A549 (cell line): Measurements from ENCODE around the gene JMJD4. TPM values are rescaled to one million over a fixed set of nuclear protein-coding genes. Genes with fewer than 3 reads are reported as not detected.

Experiments
- ATAC-seq, 2 experiments: fragments of 200-7000 bp in 1 of 2; fragments of >200 bp in 1 of 2; cut with Nextera tagmentation in 1 of 2; cut with Tn5 transposase in 1 of 2; 3 replicates each; pipeline versions ENCODE4 v1.8.0 to v1.9.1; 2018 to 2020; ENCODE audit warnings: mild to moderate bottlenecking in 1 of 2, moderate library complexity in 1 of 2
- CTCF ChIA-PET: fragments of 300-600 bp; sonication (Branson Sonifier 250); formaldehyde crosslinking; extraction: SDS; loops from one replicate; lab custom pipeline; 2021; ENCODE audit warnings: antibody characterized with exemption, inconsistent platforms; lab: Yijun Ruan, JAX
- POLR2A ChIA-PET: fragments of 350-600 bp; formaldehyde crosslinking; extraction: SDS; loops from one replicate; lab custom pipeline; 2021; ENCODE audit warnings: antibody characterized with exemption, inconsistent platforms; lab: Yijun Ruan, JAX
- DNase-seq, 2 experiments: peaks; one replicate each; pipeline versions ENCODE4 v3.0.0 to v3.0.0-alpha.2; 2011 to 2016; ENCODE audit warnings: low read depth in 1 of 2, low spot score in 1 of 2
- FAIRE-seq: peaks from 2 replicates; lab custom pipeline; 2011; peaks lifted over from hg19 to GRCh38; lab: Jason Lieb, UNC
- H3K27ac ChIP-seq, 2 experiments: fragments of >200 bp; sonication (Bioruptor Twin); formaldehyde crosslinking; 3 replicates each; pipeline ENCODE4 v1.5.1; 2016 to 2017
- H3K4me1 ChIP-seq: fragments of >200 bp; sonication (Bioruptor Twin); formaldehyde crosslinking; 3 replicates; pipeline ENCODE4 v1.6.1; 2016
- H3K4me2 ChIP-seq: fragments of >200 bp; sonication (Bioruptor Twin); formaldehyde crosslinking; 3 replicates; pipeline ENCODE4 v1.6.1; 2016
- H3K4me3 ChIP-seq: fragments of >200 bp; sonication (Bioruptor Twin); formaldehyde crosslinking; 3 replicates; pipeline ENCODE4 v1.5.1; 2016
- H3K9me3 ChIP-seq: fragments of >200 bp; sonication (Bioruptor Twin); formaldehyde crosslinking; 3 replicates; pipeline ENCODE4 v1.6.1; 2016
- BHLHE40 ChIP-seq: IDR thresholded peaks from 2 replicates; pipeline ENCODE4 v1.6.1; 2012; ENCODE audit warnings: low read depth, low read length, inconsistent platforms
- CBX2 ChIP-seq: fragments of 200-600 bp; sonication (generic); IDR thresholded peaks from 2 replicates; pipeline ENCODE4 v1.6.1; 2016; ENCODE audit warnings: low read depth, mild to moderate bottlenecking, borderline replicate concordance
- CBX8 ChIP-seq: fragments of 200-600 bp; sonication (generic); IDR thresholded peaks from 2 replicates; pipeline ENCODE4 v1.6.1; 2016
- CHD4 ChIP-seq: fragments of 200-600 bp; sonication (generic); IDR thresholded peaks from 2 replicates; pipeline ENCODE4 v1.6.1; 2016; ENCODE audit warnings: antibody characterized with exemption, mild to moderate bottlenecking, borderline replicate concordance
- EHMT2 ChIP-seq: fragments of 200-600 bp; sonication (generic); IDR thresholded peaks from 2 replicates; pipeline ENCODE4 v1.6.1; 2016; ENCODE audit warnings: antibody characterized with exemption, low read depth, mild to moderate bottlenecking, moderate library complexity
- EP300 ChIP-seq, 2 experiments: fragments of >200 bp; sonication (Bioruptor Twin); formaldehyde crosslinking; IDR thresholded peaks; 2 replicates in 1 of 2; 3 replicates in 1 of 2; pipeline ENCODE4 v1.6.1; 2016 to 2017
- FOSB ChIP-seq: fragments of 250-450 bp; sonication (Bioruptor Pico); IDR thresholded peaks from 2 replicates; pipeline ENCODE4 v1.5.0; 2020; ENCODE audit warnings: mild to moderate bottlenecking, moderate library complexity
- FOSL2 ChIP-seq, 2 experiments: fragments of 450-650 bp in 1 of 2; fragments of >200 bp in 1 of 2; sonication (Bioruptor Twin) in 1 of 2; formaldehyde crosslinking; IDR thresholded peaks; 2 replicates each; pipeline versions ENCODE4 v1.5.0 to v1.6.1; 2016 to 2020; ENCODE audit warnings: mild to moderate bottlenecking in 1 of 2, moderate library complexity in 1 of 2
- GATA3 ChIP-seq: IDR thresholded peaks from 2 replicates; pipeline ENCODE4 v1.6.1; 2012; ENCODE audit warnings: borderline replicate concordance
- HEYL ChIP-seq: fragments of 250-450 bp; sonication (Bioruptor Pico); IDR thresholded peaks from 2 replicates; pipeline ENCODE4 v1.8.0; 2021; ENCODE audit warnings: mild to moderate bottlenecking, moderate library complexity
- HOXB5 ChIP-seq: fragments of 250-450 bp; sonication (Bioruptor Pico); IDR thresholded peaks from 2 replicates; pipeline ENCODE4 v1.5.0; 2020; ENCODE audit warnings: mild to moderate bottlenecking, moderate library complexity
- KDM1A ChIP-seq: fragments of 200-600 bp; sonication (generic); IDR thresholded peaks from 2 replicates; pipeline ENCODE4 v1.6.1; 2016; ENCODE audit warnings: low read depth, mild to moderate bottlenecking
- MAZ ChIP-seq: fragments of 150-350 bp; IDR thresholded peaks from 2 replicates; pipeline ENCODE4 v1.6.1; 2014; ENCODE audit warnings: antibody characterized with exemption, low read depth, low read length, borderline replicate concordance
- NR3C1 ChIP-seq: fragments of >200 bp; sonication (Bioruptor Twin); formaldehyde crosslinking; IDR thresholded peaks from 3 replicates; pipeline ENCODE4 v1.6.1; 2017
- POLR2AphosphoS2 ChIP-seq: conservative IDR thresholded peaks from 2 replicates; pipeline ENCODE4 v1.6.1; 2012; ENCODE audit warnings: low read length, improper control_type of control experiment, inconsistent platforms
- RNF2 ChIP-seq: fragments of 200-600 bp; sonication (generic); IDR thresholded peaks from 2 replicates; pipeline ENCODE4 v1.6.1; 2016; ENCODE audit warnings: low read depth, mild to moderate bottlenecking, antibody characterized with exemption, moderate library complexity, borderline replicate concordance
- SMC3 ChIP-seq: fragments of >200 bp; sonication (Bioruptor Twin); formaldehyde crosslinking; IDR thresholded peaks from 3 replicates; pipeline ENCODE4 v1.6.1; 2018; ENCODE audit warnings: inconsistent platforms
- TP53 ChIP-seq: fragments of 250-450 bp; sonication (Bioruptor Pico); IDR thresholded peaks from 2 replicates; pipeline ENCODE4 v1.5.0; 2021; ENCODE audit warnings: mild to moderate bottlenecking, moderate library complexity
- ZFP36 ChIP-seq: fragments of 450-650 bp; IDR thresholded peaks from 2 replicates; pipeline ENCODE4 v1.6.1; 2014; ENCODE audit warnings: borderline replicate concordance; ENCODE audit not compliant: partially characterized antibody
- ZNF302 ChIP-seq: fragments of 250-450 bp; sonication (Bioruptor Pico); IDR thresholded peaks from 2 replicates; pipeline ENCODE4 v1.9.0; 2021; ENCODE audit warnings: inconsistent platforms, mild to moderate bottlenecking, moderate library complexity
- WGBS: methylation state at CpG from one replicate; pipeline ENCODE4 v1.1.6; 2017; ENCODE audit errors: missing lambda C conversion rate; 5-methylcytosine and 5-hydroxymethylcytosine counted together
- polyA plus RNA-seq, 4 experiments: library from polyadenylated mRNA; depleted of rRNA in 3 of 4; stranded (reverse); fragments of >200 nt; fragmentation: RNase III in 1 of 4; extraction: RNeasy Plus Mini Kit Qiagen cat#74134 plus additional on column Dnase treatment in 1 of 4; gene quantifications; 2 replicates in 3 of 4; 3 replicates in 1 of 4; pipeline ENCODE4 v1.2.3, GENCODE V29; 2011 to 2017
- TF ChIP-seq, protein P1 (sequence below): IDR thresholded peaks from 2 replicates; pipeline ENCODE4 v1.6.1; 2012
- TF ChIP-seq, protein P2 (sequence below): fragments of >200 bp; sonication (Bioruptor Twin); formaldehyde crosslinking; IDR thresholded peaks from 2 replicates; pipeline ENCODE4 v1.6.1; 2016
- TF ChIP-seq, protein P3 (sequence below): fragments of 450-650 bp; IDR thresholded peaks from 2 replicates; pipeline ENCODE4 v1.6.1; 2014; ENCODE audit warnings: antibody characterized with exemption
- TF ChIP-seq, protein P4 (sequence below): fragments of >200 bp; sonication (Bioruptor Twin); formaldehyde crosslinking; IDR thresholded peaks from 3 replicates; pipeline ENCODE4 v1.6.1; 2016
- TF ChIP-seq, protein P5 (sequence below): fragments of 150-350 bp; IDR thresholded peaks from 2 replicates; pipeline ENCODE4 v1.6.1; 2014; ENCODE audit warnings: low read depth, mild to moderate bottlenecking, low read length

JMJD4 gene
- polyA plus RNA-seq, 2 of the 4 experiments (the other 2 are of a cell fraction) = 18.8 to 21.2 TPM

DNA sequence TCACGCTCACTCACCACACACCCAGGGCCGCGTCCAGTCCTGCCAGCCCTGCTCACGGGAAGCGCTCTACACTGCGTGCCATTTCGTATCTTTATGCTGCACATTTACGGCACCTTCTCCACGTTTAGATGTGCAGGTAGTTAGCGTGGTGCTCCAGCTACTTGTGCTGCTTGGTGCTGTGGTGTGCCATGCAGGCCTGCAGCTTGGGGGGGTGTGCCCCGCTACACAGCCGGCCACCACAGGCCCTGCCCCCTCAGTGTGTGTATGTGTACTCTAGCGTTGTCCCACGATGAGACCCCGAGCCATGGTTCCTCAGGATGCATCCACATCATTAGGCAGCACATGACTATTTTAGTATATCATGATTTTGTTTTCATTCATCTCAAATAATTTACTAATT, 38.5 kb upstream of the JMJD4 start:
- TF ChIP-seq SMC3 (no peak), NR3C1 (no peak), BHLHE40 (no peak), FOSL2 (IDR thresholded peaks at IDR 0.05) (no peak), FOSL2 (CRISPR knock-in tag; IDR thresholded peaks at IDR 0.05) (no peak), CBX8 (no peak)
- TF ChIP-seq, protein P1, sequence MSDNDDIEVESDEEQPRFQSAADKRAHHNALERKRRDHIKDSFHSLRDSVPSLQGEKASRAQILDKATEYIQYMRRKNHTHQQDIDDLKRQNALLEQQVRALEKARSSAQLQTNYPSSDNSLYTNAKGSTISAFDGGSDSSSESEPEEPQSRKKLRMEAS = no peak
- TF ChIP-seq, protein P2, sequence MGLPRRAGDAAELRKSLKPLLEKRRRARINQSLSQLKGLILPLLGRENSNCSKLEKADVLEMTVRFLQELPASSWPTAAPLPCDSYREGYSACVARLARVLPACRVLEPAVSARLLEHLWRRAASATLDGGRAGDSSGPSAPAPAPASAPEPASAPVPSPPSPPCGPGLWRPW = no peak
- TF ChIP-seq, protein P3, sequence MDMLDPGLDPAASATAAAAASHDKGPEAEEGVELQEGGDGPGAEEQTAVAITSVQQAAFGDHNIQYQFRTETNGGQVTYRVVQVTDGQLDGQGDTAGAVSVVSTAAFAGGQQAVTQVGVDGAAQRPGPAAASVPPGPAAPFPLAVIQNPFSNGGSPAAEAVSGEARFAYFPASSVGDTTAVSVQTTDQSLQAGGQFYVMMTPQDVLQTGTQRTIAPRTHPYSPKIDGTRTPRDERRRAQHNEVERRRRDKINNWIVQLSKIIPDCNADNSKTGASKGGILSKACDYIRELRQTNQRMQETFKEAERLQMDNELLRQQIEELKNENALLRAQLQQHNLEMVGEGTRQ = no peak
- TF ChIP-seq, protein P4, sequence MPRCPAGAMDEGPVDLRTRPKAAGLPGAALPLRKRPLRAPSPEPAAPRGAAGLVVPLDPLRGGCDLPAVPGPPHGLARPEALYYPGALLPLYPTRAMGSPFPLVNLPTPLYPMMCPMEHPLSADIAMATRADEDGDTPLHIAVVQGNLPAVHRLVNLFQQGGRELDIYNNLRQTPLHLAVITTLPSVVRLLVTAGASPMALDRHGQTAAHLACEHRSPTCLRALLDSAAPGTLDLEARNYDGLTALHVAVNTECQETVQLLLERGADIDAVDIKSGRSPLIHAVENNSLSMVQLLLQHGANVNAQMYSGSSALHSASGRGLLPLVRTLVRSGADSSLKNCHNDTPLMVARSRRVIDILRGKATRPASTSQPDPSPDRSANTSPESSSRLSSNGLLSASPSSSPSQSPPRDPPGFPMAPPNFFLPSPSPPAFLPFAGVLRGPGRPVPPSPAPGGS = no peak
- TF ChIP-seq, all 56 proteins: peak for 0
- no peak overlapping the region for H3K4me2 ChIP-seq
- DNase-seq = no peak
- no peak overlapping the region for H3K4me3 ChIP-seq
- no peak overlapping the region for H3K27ac ChIP-seq
- CTCF ChIA-PET = interaction anchor here (1.2 to 1.3 kb wide), 2 partner anchors 11 to 180 kb away, joined by 4 to 9 read pairs; no protein-coding TSS in a partner anchor
- WGBS = 84% methylated on average over 15 of the region's 15 CpGs
- no peaks in the 10 kb centered on the region for H3K9me3 ChIP-seq
- no peak for FAIRE-seq
- H3K4me1 ChIP-seq = no peaks in the 10 kb centered on the region
- POLR2A ChIA-PET = no interaction called here
- no peak for ATAC-seq

DNA sequence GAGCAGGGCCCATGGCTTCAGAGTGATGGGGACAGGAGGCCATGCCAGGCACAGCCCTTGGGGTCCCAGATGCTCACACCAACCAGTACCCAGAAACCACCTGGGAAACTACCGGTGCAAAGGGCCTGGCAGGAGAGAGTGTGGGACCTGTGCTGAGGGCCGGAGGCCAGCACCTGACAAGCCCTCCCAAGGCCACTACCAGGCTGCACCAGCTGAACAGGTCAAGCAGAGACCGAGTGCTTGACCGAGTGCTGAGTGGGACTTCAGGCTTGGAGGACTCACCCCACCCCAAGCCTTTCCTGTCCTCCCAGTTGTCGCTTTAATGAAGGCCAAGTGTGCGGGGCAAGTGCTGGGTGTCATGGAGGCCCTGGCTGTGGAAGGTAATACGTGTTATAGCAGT, 36.7 kb upstream of the JMJD4 start:
- FAIRE-seq (no peak), DNase-seq (no peak), ATAC-seq (no peak)
- H3K4me3 ChIP-seq = no peak overlapping the region
- H3K27ac ChIP-seq = no peak overlapping the region
- no peaks in the 10 kb centered on the region for H3K9me3 ChIP-seq
- TF ChIP-seq FOSB (CRISPR knock-in tag) (no peak), HOXB5 (CRISPR knock-in tag) (no peak), ZNF302 (no peak), CBX2 (no peak), GATA3 (no peak), TP53 (CRISPR knock-in tag) (no peak), EP300 (IDR thresholded peaks at IDR 0.05) (no peak), POLR2AphosphoS2 (no peak), NR3C1 (no peak), CHD4 (no peak), KDM1A (no peak), RNF2 (no peak), MAZ (no peak), ZFP36 (no peak), EHMT2 (no peak), HEYL (CRISPR knock-in tag) (no peak)
- TF ChIP-seq, protein P5, sequence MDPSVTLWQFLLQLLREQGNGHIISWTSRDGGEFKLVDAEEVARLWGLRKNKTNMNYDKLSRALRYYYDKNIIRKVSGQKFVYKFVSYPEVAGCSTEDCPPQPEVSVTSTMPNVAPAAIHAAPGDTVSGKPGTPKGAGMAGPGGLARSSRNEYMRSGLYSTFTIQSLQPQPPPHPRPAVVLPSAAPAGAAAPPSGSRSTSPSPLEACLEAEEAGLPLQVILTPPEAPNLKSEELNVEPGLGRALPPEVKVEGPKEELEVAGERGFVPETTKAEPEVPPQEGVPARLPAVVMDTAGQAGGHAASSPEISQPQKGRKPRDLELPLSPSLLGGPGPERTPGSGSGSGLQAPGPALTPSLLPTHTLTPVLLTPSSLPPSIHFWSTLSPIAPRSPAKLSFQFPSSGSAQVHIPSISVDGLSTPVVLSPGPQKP = no peak
- H3K4me2 ChIP-seq = no peak overlapping the region
- H3K4me1 ChIP-seq = no peaks in the 10 kb centered on the region
- ChIA-PET POLR2A (no interaction called here), CTCF (interaction anchor here (0.9 kb wide), 1 partner anchor 16 kb away, joined by 3 read pairs; no protein-coding TSS in a partner anchor)
- 96% methylated on average over 7 of the region's 7 CpGs for WGBS
